HG03558 (cell line): Measurements from ENCODE around the gene LRBA.

Source experiments
- ATAC-seq: cut with Tn5 transposase; IDR thresholded peaks from one replicate; pipeline ENCODE4 v1.9.1; 2021; ENCODE audit warnings: moderate number of reproducible peaks; ENCODE audit not compliant: unreplicated experiment; ENCODE audit errors: extremely low read depth

The LRBA gene

GRCh38 chr4:150479657-150480056, 535.4 kb downstream of the LRBA start:
- no peak for ATAC-seq

GRCh38 chr4:150477869-150478268, 537.2 kb downstream of the LRBA start:
- no peak for ATAC-seq

DNA sequence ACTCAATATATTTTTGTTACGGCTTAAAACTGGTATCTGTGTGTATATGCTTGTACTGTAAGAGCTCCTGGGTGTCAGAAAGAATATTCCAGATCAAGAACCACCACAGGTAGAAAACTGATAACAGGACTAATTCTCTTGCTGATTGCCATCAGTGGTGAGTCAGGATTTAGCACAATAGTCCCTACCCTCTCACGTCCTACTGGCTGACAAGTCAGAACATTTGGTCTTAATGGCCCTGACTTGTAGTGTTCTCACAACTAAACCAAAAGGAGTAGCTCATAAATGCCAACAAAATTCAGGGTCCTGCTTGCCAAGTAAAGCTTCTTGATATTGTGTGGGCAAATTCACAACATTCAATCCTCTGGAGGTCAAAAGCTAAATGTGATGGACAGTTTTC, 538.3 kb downstream of the LRBA start:
- ATAC-seq: no peak

GRCh38 chr4:150475763-150476162, 539.3 kb downstream of the LRBA start:
- ATAC-seq: no peak

DNA sequence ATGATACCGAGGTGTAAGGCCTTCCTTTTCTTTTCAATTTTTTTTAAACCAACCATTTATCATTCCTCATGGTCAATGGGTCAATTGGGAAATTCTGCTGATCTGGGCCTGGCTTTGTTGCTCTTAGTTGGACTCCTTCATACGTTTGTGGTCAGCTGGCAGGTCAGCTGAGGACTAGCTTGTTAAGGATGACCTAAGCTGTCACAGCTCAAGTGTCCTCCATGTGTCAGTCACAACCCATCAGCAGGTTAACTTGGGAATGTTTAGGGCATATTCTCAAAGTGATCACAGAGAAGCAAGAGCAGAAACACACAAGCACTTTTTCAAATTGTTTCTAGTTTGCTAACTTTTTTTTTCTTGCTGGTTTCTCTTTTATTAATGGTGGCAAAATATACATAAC, 550.6 kb downstream of the LRBA start:
- no peak for ATAC-seq

- ATAC-seq: no peak
Observed at GRCh38 chr4:150462743-150463142, 552.3 kb downstream of the LRBA start.

GRCh38 chr4:150461957-150462356, 553.1 kb downstream of the LRBA start:
- ATAC-seq: no peak

DNA sequence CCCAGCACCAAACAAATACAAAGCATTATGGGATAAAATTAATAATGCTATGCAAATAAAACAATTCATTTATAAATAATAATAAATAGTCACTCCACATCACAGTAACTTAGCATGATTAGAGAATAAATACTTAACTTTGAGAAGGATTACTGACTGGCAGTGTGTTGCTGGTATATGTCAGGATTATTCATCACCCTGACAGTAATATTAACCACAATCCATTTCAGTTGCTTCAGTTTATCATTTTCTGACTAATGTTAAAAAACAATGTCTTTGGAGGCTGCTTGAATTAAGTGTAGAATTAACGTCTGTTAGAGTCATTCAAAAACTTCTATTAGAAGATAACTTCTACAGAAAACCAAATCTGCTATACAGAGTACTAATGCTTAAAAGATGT, 557.3 kb downstream of the LRBA start:
- no peak for ATAC-seq

DNA sequence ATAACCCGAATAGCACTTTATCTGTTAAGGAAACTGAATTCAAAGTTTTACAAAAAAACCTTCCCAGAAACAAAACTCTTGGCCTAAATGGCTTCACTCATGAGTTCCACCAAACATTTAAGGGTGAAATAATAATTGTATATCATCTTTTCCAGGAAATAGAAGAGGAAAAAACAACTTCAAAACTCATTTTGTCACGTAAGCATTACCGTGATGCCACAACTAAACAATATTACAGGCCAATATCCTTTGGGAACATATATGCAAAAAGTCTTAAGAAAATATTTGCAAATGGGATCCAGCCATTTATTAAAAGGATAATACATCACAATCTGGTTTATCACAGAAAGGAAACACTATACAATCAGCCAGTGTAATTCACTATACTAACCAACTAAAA, 563.2 kb downstream of the LRBA start:
- ATAC-seq: no peak

DNA sequence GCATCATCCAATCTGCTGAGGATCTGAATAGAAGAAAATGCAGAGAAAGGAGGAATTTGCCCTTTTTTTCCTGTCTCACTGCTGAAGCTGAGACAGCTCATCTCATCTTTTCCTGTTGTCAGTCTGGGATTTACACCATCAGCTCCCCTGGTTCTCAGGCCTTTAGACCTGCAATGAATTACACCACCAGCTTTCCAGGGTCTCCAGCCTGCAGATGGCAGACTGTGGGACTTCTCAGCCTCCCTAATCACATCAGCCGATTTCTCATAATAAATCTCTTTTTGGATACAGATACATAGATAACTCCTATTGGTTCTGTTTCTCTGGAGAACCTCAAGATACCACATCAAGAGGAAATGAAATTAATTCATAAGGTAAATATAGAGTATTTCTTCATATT, 567.7 kb downstream of the LRBA start:
- ATAC-seq: no peak

DNA sequence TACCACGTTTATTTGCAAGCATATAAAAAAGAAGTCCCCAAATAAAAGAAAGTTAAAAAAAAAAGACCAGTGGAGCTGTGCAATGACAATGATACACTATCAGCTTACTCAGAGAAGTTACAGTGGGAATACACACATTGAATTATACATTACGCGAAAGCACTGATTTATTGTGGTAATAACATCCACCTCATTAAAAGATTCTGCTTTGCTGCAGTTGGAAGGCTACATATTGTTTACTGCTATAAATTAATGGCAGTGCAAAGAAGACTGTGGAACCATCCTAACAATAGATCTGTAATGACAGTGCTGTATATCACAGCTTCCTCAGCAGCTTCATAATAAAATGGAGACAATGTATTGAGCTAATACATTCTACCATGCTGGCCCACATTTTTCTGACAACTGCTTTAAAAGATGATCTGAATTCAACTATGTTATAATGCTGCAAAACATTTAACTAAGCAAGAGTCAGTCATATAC, 575.6 kb downstream of the LRBA start:
- no peak for ATAC-seq

DNA sequence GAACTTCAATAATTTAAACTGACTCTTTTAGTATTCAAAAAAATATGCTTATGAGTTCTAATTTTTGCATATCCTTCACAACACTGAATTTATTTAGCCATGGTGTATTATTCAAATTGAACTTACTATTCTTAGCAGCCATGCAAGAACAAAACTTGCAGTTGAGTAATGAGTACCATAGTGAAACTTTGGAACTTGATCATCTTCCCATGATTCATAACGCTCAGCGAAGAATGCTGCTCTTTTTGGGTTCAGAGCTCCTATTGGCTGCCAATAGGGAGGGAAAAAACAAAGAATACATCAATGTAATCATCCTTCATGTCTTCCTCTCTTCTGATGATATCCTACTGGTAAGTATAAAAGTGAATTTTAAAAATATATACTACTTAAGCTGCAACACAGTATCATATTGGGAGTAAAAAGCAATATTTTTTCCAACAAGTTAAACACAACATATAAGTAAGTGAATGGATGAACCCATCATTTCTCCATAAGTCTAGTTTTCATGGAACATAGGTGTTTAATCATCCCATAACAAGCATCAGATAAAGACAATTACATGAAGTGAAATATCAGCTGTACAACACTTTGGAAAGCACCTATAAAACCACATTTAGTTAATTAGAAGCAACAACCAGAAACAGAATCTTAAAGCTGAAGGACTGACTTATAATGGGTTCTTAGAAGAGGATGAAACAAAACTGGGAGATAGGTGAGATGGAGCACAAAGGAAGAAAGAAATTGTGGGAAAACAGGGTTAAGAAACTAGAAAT, 578.3 kb downstream of the LRBA start:
- no peak for ATAC-seq

GRCh38 chr4:150431221-150431620, 583.9 kb downstream of the LRBA start:
- no peak for ATAC-seq

DNA sequence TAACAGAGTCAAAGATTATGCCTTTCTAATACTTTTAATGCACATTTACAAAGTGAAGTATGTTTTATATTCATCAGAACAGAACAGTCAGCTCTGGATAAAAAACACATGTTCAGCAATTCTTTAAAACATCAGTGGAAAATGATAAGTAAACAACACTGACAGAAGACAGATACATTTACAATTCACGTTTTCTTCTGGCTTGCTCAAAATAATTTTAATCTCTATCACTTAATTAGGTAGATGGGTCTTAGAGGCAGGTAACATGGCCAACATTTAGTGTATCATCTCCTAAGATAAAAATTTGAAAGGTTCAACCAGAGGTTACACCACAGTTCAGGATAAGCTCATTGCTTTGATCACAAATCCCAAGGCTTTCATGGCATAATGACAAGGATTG, 589.9 kb downstream of the LRBA start:
- no peak for ATAC-seq

DNA sequence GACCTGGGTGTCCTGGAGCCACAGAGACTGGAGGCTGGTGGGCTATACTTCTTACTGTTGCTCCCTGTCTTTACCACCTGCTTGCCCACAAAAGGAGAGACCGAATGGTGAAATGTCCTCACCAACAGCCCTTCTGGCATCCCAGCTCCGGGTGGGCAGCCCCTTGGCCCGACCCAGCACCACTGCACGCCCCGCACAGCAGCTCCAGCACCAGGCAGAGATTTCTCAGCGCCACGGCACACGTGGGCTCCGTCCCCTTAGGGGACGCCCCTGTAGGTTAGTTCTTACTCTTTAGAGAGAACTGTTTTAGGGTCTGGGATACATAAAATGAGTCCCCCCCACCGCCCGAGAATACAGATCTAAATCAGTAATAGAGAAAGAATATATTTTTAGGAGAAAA, 591.6 kb downstream of the LRBA start:
- no peak for ATAC-seq

GRCh38 chr4:150423074-150423473, 592.0 kb downstream of the LRBA start:
- ATAC-seq: no peak

DNA sequence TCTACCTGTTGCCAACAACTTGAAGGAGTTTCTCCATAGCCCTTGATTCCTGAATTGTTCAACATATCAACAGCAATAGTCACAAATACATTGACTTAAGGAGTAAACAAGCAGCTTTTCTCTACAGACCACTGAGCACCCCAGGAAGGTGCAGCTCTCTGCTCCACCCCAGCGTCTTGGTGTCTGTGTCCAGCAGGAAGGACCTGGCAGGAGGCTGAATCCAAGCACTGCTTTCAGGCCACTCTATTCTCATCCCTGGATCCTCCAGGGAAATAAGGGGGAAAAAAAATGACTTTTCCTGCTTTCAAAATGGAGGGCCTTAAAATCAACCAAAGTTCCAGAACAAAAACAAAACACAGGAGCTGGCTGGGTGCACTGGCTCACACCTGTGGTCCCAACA, 593.5 kb downstream of the LRBA start:
- no peak for ATAC-seq

DNA sequence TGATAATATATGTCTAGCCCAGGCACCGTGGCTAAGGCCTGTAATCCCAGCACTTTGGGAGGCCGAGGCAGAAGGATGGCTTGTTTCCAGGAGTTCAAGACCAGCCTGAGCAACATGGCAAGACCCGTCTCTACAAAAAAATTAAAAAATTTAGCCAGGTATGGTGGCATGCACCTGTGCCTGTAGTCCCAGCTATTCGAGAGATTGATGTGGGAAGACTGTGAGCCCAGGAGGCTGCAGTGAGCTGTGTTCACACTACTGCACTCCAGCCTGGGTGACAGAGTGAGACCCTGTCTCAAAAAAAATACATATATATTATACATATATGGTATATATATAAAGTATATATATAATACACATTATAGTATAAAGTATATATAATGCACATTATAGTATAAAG, 595.1 kb downstream of the LRBA start:
- ATAC-seq: no peak

DNA sequence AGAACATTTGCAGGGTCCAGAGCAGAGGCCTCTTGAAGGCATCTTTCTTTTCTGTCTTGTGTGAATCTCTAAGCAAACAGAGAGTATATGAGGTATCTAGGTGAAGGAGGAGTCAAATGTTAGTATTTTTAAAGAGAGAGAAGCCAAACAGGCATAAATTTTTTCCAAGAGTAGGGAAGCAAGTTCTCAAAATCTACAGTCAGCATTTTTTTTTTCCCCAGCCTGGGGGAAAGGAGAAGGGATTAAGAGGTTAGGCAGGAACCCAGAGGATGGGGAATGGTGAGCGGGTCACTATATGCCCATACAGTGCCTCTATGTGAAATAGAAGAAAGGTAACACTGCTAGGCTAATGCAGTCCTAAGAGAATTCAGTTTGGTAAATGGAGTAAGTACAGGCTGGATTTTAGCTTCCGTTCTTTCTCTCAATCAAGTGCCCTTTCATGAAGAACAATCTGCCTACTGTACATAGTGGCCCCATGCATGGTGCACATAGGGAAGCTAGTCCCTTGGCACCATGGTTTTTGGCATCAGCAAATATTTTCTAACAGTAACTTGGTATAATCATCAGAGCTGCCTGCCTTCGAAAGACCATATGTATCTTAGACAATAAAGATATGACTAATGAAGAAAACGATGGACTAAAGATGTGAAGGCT, 596.2 kb downstream of the LRBA start:
- ATAC-seq: no peak

GRCh38 chr4:150415213-150415612, 599.9 kb downstream of the LRBA start:
- ATAC-seq: no peak

DNA sequence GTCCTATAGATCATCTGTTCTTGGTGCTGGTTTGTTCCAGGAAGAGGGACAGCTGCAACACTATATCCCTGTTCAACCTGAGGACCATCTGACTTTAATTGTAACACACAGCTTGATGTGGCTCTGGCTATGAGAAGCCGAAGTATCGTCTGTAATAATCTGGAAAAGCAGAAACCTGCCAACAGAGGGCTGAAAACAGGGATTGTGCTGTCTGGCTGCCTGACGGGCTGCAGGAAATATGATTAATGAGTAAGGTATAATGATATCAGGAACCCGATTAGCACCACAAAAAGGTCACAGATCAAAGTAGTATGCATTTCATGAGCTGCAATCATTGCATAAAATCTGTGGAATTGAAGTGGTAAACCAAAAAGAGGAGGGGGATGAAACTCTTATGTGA, 603.6 kb downstream of the LRBA start:
- no peak for ATAC-seq

GRCh38 chr4:150402871-150403272, 612.2 kb downstream of the LRBA start:
- ATAC-seq: no peak
